Smooth muscle cell (in vitro differentiated cells): Measurements from ENCODE around the gene TRIM41. TPM values are rescaled to one million over a fixed set of nuclear protein-coding genes. Genes with fewer than 3 reads are reported as not detected.
"Not testable (repeated sequence)": the region's sequence is repeated elsewhere in the genome, so short reads cannot be mapped to it uniquely, and the experiment has no call there.

Experiments
- DNase-seq: peaks from one replicate; lab custom pipeline; 2025; ENCODE audit not compliant: unreplicated experiment; lab: John Stamatoyannopoulos, UW
- H2AFZ ChIP-seq: fragments of 200-600 bp; sonication (generic); 2 replicates; pipeline ENCODE4 v1.6.0; 2016; ENCODE audit warnings: antibody characterized with exemption, low read depth, mild to moderate bottlenecking
- H3F3A ChIP-seq: fragments of 200-600 bp; sonication (generic); 2 replicates; pipeline ENCODE4 v1.6.0; 2017; ENCODE audit warnings: antibody characterized with exemption, low read depth
- H3K27ac ChIP-seq: fragments of 200-600 bp; sonication (generic); 2 replicates; pipeline ENCODE4 v1.5.1; 2016; ENCODE audit warnings: low read depth, mild to moderate bottlenecking
- H3K27me3 ChIP-seq: fragments of 200-600 bp; sonication (generic); 2 replicates; pipeline ENCODE4 v1.6.1; 2016; ENCODE audit warnings: low read depth, mild to moderate bottlenecking
- H3K36me3 ChIP-seq: fragments of 200-600 bp; sonication (generic); 2 replicates; pipeline ENCODE4 v1.5.1; 2016; ENCODE audit warnings: low read depth
- H3K4me1 ChIP-seq: fragments of 200-600 bp; sonication (generic); 2 replicates; pipeline ENCODE4 v1.5.1; 2016; ENCODE audit warnings: low read depth
- H3K4me2 ChIP-seq: fragments of 200-600 bp; sonication (generic); 2 replicates; pipeline ENCODE4 v1.6.0; 2016; ENCODE audit warnings: mild to moderate bottlenecking
- H3K4me3 ChIP-seq: fragments of 200-600 bp; sonication (generic); 2 replicates; pipeline ENCODE4 v1.5.1; 2016; ENCODE audit warnings: mild to moderate bottlenecking
- H3K79me2 ChIP-seq: fragments of 200-600 bp; sonication (generic); 2 replicates; pipeline ENCODE4 v1.6.0; 2016; ENCODE audit warnings: low read depth, mild to moderate bottlenecking
- H3K9ac ChIP-seq: fragments of 200-600 bp; sonication (generic); 2 replicates; pipeline ENCODE4 v1.6.0; 2016; ENCODE audit warnings: low read depth
- H3K9me3 ChIP-seq: fragments of 200-600 bp; sonication (generic); replicated peaks from 2 replicates; pipeline ENCODE4 v1.5.1; 2016; ENCODE audit warnings: low read depth
- H4K20me1 ChIP-seq: fragments of 200-600 bp; sonication (generic); 2 replicates; pipeline ENCODE4 v1.6.0; 2016; ENCODE audit warnings: low read depth
- WGBS: methylation state at CpG from one replicate; pipeline ENCODE4 v1.1.7; 2016; ENCODE audit warnings: low lambda C conversion rate; 5-methylcytosine and 5-hydroxymethylcytosine counted together
- polyA plus RNA-seq: library from polyadenylated mRNA; unstranded; fragments of >200 nt; fragmentation: Nextera tagmentation; extraction: Ambion mirVana; gene quantifications from 2 replicates; pipeline ENCODE4 v1.2.1, GENCODE V29; 2016
- total RNA-seq: library from RNA; depleted of rRNA; stranded (reverse); fragments of >200 nt; gene quantifications from 2 replicates; pipeline ENCODE4 v1.2.3, GENCODE V29; 2014
- TF ChIP-seq, protein P1 (sequence below): fragments of 200-600 bp; sonication (generic); IDR thresholded peaks from 2 replicates; pipeline ENCODE4 v1.5.1; 2017; ENCODE audit warnings: borderline replicate concordance, mild to moderate bottlenecking, antibody characterized with exemption; ENCODE audit not compliant: insufficient read depth, poor library complexity, severe bottlenecking

The TRIM41 gene
- total and polyA plus RNA-seq, 2 experiments from 2014 or later: 2.4 to 7.5 TPM

- TF ChIP-seq, protein P1, sequence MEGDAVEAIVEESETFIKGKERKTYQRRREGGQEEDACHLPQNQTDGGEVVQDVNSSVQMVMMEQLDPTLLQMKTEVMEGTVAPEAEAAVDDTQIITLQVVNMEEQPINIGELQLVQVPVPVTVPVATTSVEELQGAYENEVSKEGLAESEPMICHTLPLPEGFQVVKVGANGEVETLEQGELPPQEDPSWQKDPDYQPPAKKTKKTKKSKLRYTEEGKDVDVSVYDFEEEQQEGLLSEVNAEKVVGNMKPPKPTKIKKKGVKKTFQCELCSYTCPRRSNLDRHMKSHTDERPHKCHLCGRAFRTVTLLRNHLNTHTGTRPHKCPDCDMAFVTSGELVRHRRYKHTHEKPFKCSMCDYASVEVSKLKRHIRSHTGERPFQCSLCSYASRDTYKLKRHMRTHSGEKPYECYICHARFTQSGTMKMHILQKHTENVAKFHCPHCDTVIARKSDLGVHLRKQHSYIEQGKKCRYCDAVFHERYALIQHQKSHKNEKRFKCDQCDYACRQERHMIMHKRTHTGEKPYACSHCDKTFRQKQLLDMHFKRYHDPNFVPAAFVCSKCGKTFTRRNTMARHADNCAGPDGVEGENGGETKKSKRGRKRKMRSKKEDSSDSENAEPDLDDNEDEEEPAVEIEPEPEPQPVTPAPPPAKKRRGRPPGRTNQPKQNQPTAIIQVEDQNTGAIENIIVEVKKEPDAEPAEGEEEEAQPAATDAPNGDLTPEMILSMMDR: no peak
- H3K9ac ChIP-seq: no peak overlapping the region
- H2AFZ ChIP-seq: peak overlapping the region; percentile 92
- H3K79me2 ChIP-seq: no peaks in the 10 kb centered on the region
- peaks cover 22% of the 10 kb centered on the region for H3K27me3 ChIP-seq
- DNase-seq: no peak
- no peaks in the 10 kb centered on the region for H3K36me3 ChIP-seq
- WGBS: 6% methylated on average over 37 of the region's 37 CpGs
- no peak overlapping the region for H3K27ac ChIP-seq
- H3K4me1 ChIP-seq: no peaks in the 10 kb centered on the region
- no peaks in the 10 kb centered on the region for H3K9me3 ChIP-seq
- H3F3A ChIP-seq: peaks cover 13% of the 10 kb centered on the region
- H3K4me3 ChIP-seq: peak overlapping the region; percentile 55
- H4K20me1 ChIP-seq: no peaks in the 10 kb centered on the region
- H3K4me2 ChIP-seq: peak overlapping the region; percentile 88
Measured at GRCh38 chr5:181205761-181206649, 17.1 kb upstream of the TRIM41 start.

DNA sequence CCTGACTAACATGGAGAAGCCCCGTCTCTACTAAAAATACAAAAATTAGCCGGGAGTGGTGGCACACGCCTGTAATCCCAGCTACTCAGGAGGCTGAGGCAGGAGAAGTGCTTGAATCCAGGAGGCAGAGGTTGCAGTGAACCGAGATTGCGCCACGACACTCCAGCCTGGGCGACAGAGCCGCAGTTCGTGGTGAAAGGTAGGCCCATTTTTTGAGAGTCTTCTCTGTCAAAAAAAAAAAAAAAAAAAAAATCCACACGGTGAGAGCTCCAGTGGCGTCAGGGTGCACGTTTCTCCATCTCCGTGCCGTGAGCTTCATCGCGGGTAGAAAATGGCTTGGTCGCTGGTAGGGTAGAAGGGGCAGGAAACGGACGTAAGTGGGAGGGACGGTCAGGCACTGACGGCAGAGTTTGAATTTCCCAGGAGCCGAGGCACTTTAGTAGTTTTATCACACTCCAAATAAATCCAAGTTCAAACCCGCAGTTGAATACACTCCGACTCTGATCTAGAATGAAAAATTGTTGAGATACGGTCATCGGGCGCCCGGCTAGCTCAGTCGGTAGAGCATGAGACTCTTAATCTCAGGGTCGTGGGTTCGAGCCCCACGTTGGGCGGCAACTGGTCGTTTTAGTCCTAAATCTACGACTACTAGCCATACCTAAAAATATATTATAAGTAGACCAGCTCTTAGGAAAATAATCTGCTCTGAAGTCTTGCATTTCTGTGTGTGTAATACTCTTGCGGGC lies 15.7 kb upstream of the TRIM41 start:
- H3K9ac ChIP-seq: no peak overlapping the region
- TF ChIP-seq, protein P1: no peak
- no peaks in the 10 kb centered on the region for H3K4me1 ChIP-seq
- no peaks in the 10 kb centered on the region for H3K36me3 ChIP-seq
- H3K4me2 ChIP-seq: peak overlapping the region; percentile 80
- peak overlapping the region; percentile 53 for H3K27ac ChIP-seq
- peak overlapping the region; percentile 40 for H2AFZ ChIP-seq
- WGBS: 1% methylated on average over 35 of the region's 36 CpGs
- DNase-seq: no peak
- H3K4me3 ChIP-seq: peak overlapping the region; percentile 55
- H4K20me1 ChIP-seq: no peaks in the 10 kb centered on the region
- H3K9me3 ChIP-seq: no peaks in the 10 kb centered on the region
- H3K27me3 ChIP-seq: peaks cover 12% of the 10 kb centered on the region
- no peaks in the 10 kb centered on the region for H3K79me2 ChIP-seq
- H3F3A ChIP-seq: peaks cover 13% of the 10 kb centered on the region

- Histone ChIP-seq H3K9me3 (no peaks in the 10 kb centered on the region), H3K4me1 (no peaks in the 10 kb centered on the region), H2AFZ (no peak overlapping the region), H3K27me3 (peaks cover 12% of the 10 kb centered on the region), H3K4me3 (peak overlapping the region; percentile 55), H3F3A (peaks cover 13% of the 10 kb centered on the region), H3K36me3 (no peaks in the 10 kb centered on the region), H3K79me2 (no peaks in the 10 kb centered on the region), H3K27ac (no peak overlapping the region), H3K4me2 (peak overlapping the region; percentile 80), H3K9ac (no peak overlapping the region), H4K20me1 (no peaks in the 10 kb centered on the region)
- no peak for DNase-seq
- WGBS: 43% methylated on average over 3 of the region's 3 CpGs
- TF ChIP-seq, protein P1: no peak
Measured at GRCh38 chr5:181207960-181208253, 15.2 kb upstream of the TRIM41 start.

GRCh38 chr5:181209006-181209405 lies 14.1 kb upstream of the TRIM41 start:
- not testable (repeated sequence) for H2AFZ ChIP-seq, H3K4me3 ChIP-seq
- 94% methylated on average over 24 of the region's 24 CpGs for WGBS

DNA sequence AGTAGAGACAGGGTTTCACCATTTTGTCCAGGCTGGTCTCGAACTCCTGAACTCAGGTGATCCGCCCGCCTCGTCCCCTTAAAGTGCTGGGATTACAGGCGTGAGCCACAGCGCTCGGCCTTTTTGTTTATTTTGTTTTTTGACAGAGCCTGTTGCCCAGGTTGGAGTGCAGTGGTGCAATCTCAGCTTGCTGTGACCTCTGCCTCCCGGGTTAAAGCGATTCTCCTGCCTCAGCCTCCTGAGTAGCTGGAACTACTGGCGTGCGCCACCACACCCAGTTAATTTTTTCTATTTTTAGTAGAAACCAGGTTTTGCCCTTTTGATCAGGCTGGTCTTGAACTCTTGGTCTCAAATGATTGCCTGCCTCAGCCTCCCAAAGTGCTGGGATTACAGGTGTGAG lies 12.9 kb upstream of the TRIM41 start:
- not testable (repeated sequence) for H3K27me3 ChIP-seq, H3K9me3 ChIP-seq, H2AFZ ChIP-seq, H3K4me1 ChIP-seq, H3K36me3 ChIP-seq, H4K20me1 ChIP-seq, H3K4me2 ChIP-seq, H3K79me2 ChIP-seq, DNase-seq, H3K9ac ChIP-seq, H3K27ac ChIP-seq, H3K4me3 ChIP-seq
- peaks cover 13% of the 10 kb centered on the region for H3F3A ChIP-seq
- WGBS: 85% methylated on average over 11 of the region's 11 CpGs

More at GRCh38 chr5:181209006-181209405, 14.1 kb upstream of the TRIM41 start:
- not testable (repeated sequence) for H3K27ac ChIP-seq, H3K9me3 ChIP-seq, H4K20me1 ChIP-seq, H3K4me1 ChIP-seq, H3K4me2 ChIP-seq, H3K79me2 ChIP-seq, H3K9ac ChIP-seq, H3K36me3 ChIP-seq, DNase-seq, H3K27me3 ChIP-seq
- H3F3A ChIP-seq: peaks cover 13% of the 10 kb centered on the region

GRCh38 chr5:181210698-181211097 lies 12.4 kb upstream of the TRIM41 start:
- not testable (repeated sequence) for H4K20me1 ChIP-seq, H3K27me3 ChIP-seq, H3K9me3 ChIP-seq, H3K27ac ChIP-seq, H3K9ac ChIP-seq, H3K36me3 ChIP-seq, H3K4me1 ChIP-seq, H3K4me2 ChIP-seq, H2AFZ ChIP-seq, H3K4me3 ChIP-seq, H3K79me2 ChIP-seq, DNase-seq
- 77% methylated on average over 17 of the region's 17 CpGs for WGBS
- H3F3A ChIP-seq: peaks cover 12% of the 10 kb centered on the region
